IMR-90 (cell line): ENCODE results near the gene ASXL1. TPM values are rescaled to one million over a fixed set of nuclear protein-coding genes. Genes with fewer than 3 reads are reported as not detected.
"Not testable (repeated sequence)": the region's sequence is repeated elsewhere in the genome, so short reads cannot be mapped to it uniquely, and the experiment has no call there.

ENCODE experiments used
- ATAC-seq: fragments of 200-7000 bp; cut with Tn5 transposase; 2 replicates; pipeline ENCODE4 v1.9.1; 2020; ENCODE audit warnings: low read depth, mild to moderate bottlenecking, moderate library complexity
- BruUV-seq: library from RNA; stranded (reverse); fragments of 400-500 nt; replicated peaks from 2 replicates; lab custom pipeline; 2021; lab: Mats Ljungman, UMichigan
- CTCF ChIA-PET: fragments of 300-600 bp; formaldehyde crosslinking; extraction: SDS; loops from one replicate; lab custom pipeline; 2021; ENCODE audit warnings: antibody characterized with exemption; lab: Yijun Ruan, JAX
- POLR2A ChIA-PET: fragments of 300-600 bp; sonication (Branson Sonifier 250); formaldehyde crosslinking; loops from one replicate; lab custom pipeline; 2022; ENCODE audit warnings: antibody characterized with exemption; ENCODE audit not compliant: unreplicated experiment; lab: Charles Lee
- DNase-seq: peaks from one replicate; pipeline ENCODE4 v3.0.0; 2013
- H2AFZ ChIP-seq: replicated peaks from 2 replicates; pipeline ENCODE3; 2013; ENCODE audit warnings: low read length, mild to moderate bottlenecking; ENCODE audit not compliant: poor library complexity
- H2AK5ac ChIP-seq: 2 replicates; pipeline ENCODE4 v1.6.1; 2013; ENCODE audit warnings: low read depth, low read length, inconsistent platforms
- H2AK9ac ChIP-seq: replicated peaks from 2 replicates; pipeline ENCODE3; 2013; ENCODE audit warnings: mild to moderate bottlenecking, low read depth, low read length, moderate library complexity; ENCODE audit not compliant: poor library complexity
- H2BK120ac ChIP-seq: 2 replicates; pipeline ENCODE4 v1.6.1; 2013; ENCODE audit warnings: low read depth, low read length, inconsistent platforms
- H2BK15ac ChIP-seq: 3 replicates; pipeline ENCODE4 v1.6.1; 2013; ENCODE audit warnings: low read depth, low read length, inconsistent platforms
- H2BK20ac ChIP-seq: 2 replicates; pipeline ENCODE4 v1.6.1; 2013; ENCODE audit warnings: low read depth, mild to moderate bottlenecking, inconsistent platforms, low read length, moderate library complexity
- H2BK5ac ChIP-seq: 2 replicates; pipeline ENCODE4 v1.6.1; 2013; ENCODE audit warnings: mild to moderate bottlenecking, low read depth, low read length, inconsistent platforms; ENCODE audit not compliant: poor library complexity, severe bottlenecking
- H3K14ac ChIP-seq: replicated peaks from 2 replicates; pipeline ENCODE4 v1.6.1; 2013; ENCODE audit warnings: low read depth, low read length, inconsistent platforms
- H3K18ac ChIP-seq: 2 replicates; pipeline ENCODE4 v1.6.1; 2013; ENCODE audit warnings: low read depth, low read length, control low read depth
- H3K23ac ChIP-seq: 2 replicates; pipeline ENCODE4 v1.6.1; 2013; ENCODE audit warnings: low read depth, low read length, inconsistent platforms
- H3K27ac ChIP-seq: 2 replicates; pipeline ENCODE4 v1.5.1; 2013; ENCODE audit warnings: mild to moderate bottlenecking, control low read depth, low read length; ENCODE audit not compliant: insufficient read depth
- H3K27me3 ChIP-seq: 2 replicates; pipeline ENCODE4 v1.6.1; 2013; ENCODE audit warnings: low read length; ENCODE audit not compliant: control insufficient read depth, insufficient read depth
- H3K36me3 ChIP-seq: 2 replicates; pipeline ENCODE4 v1.6.1; 2013; ENCODE audit warnings: low read length, mixed read lengths; ENCODE audit not compliant: control insufficient read depth, insufficient read depth
- H3K4ac ChIP-seq: 2 replicates; pipeline ENCODE4 v1.6.1; 2013; ENCODE audit warnings: low read depth, low read length, inconsistent platforms
- H3K4me1 ChIP-seq: 2 replicates; pipeline ENCODE4 v1.6.1; 2013; ENCODE audit warnings: low read length, mixed read lengths; ENCODE audit not compliant: control insufficient read depth, insufficient read depth
- H3K4me2 ChIP-seq: 2 replicates; pipeline ENCODE4 v1.6.1; 2013; ENCODE audit warnings: low read depth, mild to moderate bottlenecking, control low read depth, low read length, moderate library complexity
- H3K4me3 ChIP-seq: 2 replicates; pipeline ENCODE4 v1.5.1; 2013; ENCODE audit warnings: low read depth, mild to moderate bottlenecking, control low read depth, low read length, moderate library complexity; ENCODE audit not compliant: insufficient read depth
- H3K56ac ChIP-seq: 2 replicates; pipeline ENCODE4 v1.6.1; 2013; ENCODE audit warnings: low read length, inconsistent platforms; ENCODE audit not compliant: insufficient read depth; ENCODE audit errors: extremely low read depth
- H3K79me1 ChIP-seq, 2 experiments: 2 replicates each; pipeline ENCODE4 v1.6.1; 2013; ENCODE audit warnings: low read length in 2 of 2, inconsistent platforms in 1 of 2, low read depth in 1 of 2
- H3K9ac ChIP-seq: 2 replicates; pipeline ENCODE4 v1.6.1; 2013; ENCODE audit warnings: low read depth, low read length, control low read depth
- H3K9me1 ChIP-seq: 2 replicates; pipeline ENCODE4 v1.6.1; 2013; ENCODE audit warnings: low read length, inconsistent platforms; ENCODE audit not compliant: insufficient read depth
- H3K9me3 ChIP-seq: 2 replicates; pipeline ENCODE4 v1.6.1; 2013; ENCODE audit warnings: low read length; ENCODE audit not compliant: control insufficient read depth, insufficient read depth
- H4K20me1 ChIP-seq: 2 replicates; pipeline ENCODE4 v1.6.1; 2013; ENCODE audit warnings: low read length, inconsistent platforms; ENCODE audit not compliant: insufficient read depth
- H4K5ac ChIP-seq: 2 replicates; pipeline ENCODE4 v1.6.1; 2013; ENCODE audit warnings: mild to moderate bottlenecking, low read depth, low read length, control low read depth
- H4K8ac ChIP-seq, 2 experiments: 2 replicates each; pipeline ENCODE4 v1.6.1; 2013; ENCODE audit warnings: low read depth in 2 of 2, low read length in 2 of 2, control low read depth in 1 of 2, inconsistent platforms in 1 of 2
- H4K91ac ChIP-seq: 2 replicates; pipeline ENCODE4 v1.6.1; 2013; ENCODE audit warnings: low read depth, low read length, inconsistent platforms; ENCODE audit not compliant: insufficient read depth
- CEBPB ChIP-seq: IDR thresholded peaks from 2 replicates; pipeline ENCODE4 v1.6.1; 2012; ENCODE audit warnings: low read depth, low read length, improper control_type of control experiment
- WGBS, 2 experiments: methylation state at CpG; one replicate each; pipeline versions ENCODE4 v1.1.5 to v1.1.7; 2013; ENCODE audit warnings: missing lambda C conversion rate in 2 of 2; ENCODE audit not compliant: insufficient read length in 1 of 2; ENCODE audit errors: extremely low coverage in 2 of 2; 5-methylcytosine and 5-hydroxymethylcytosine counted together
- dilution Hi-C: fragments of 300-500 bp; cut with HindIII; formaldehyde crosslinking; loops from one replicate; pipeline ENCODE4 v1.14.3; 2018; ENCODE audit warnings: low sequenced_read_pairs; ENCODE audit not compliant: unreplicated experiment
- in situ Hi-C: fragments of 300-500 bp; cut with MboI; formaldehyde crosslinking; loops from 3 replicates; pipeline ENCODE4 v1.14.3; 2019; ENCODE audit warnings: low sequenced_read_pairs, inconsistent platforms, mixed read lengths
- intact Hi-C: fragments of 100-400 bp; cut with micrococcal nuclease; formaldehyde crosslinking; loops from 2 replicates; pipeline ENCODE4 v1.10.0; 2022
- polyA plus RNA-seq, 3 experiments: library from polyadenylated mRNA; depleted of rRNA; stranded (reverse); fragments of >200 nt; gene quantifications; 2 replicates each; pipeline ENCODE4 v1.2.3, GENCODE V29; 2012; ENCODE audit warnings: low replicate concordance in 1 of 3
- total RNA-seq: library from RNA; depleted of rRNA; stranded (reverse); fragments of >200 nt; gene quantifications from 2 replicates; pipeline ENCODE4 v1.2.3, GENCODE V29; 2012

Gene ASXL1
- total and polyA plus RNA-seq, 2 of the 4 experiments (the other 2 are of a cell fraction) = 29.9 to 37.1 TPM

GRCh38 chr20:32380037-32380436, 21.9 kb downstream of the ASXL1 start:
- CTCF ChIA-PET = interaction anchor here (0.6 kb wide), 1 partner anchor 112 kb away, joined by 3 read pairs; no protein-coding TSS in a partner anchor
- H3K9me3 ChIP-seq, H4K5ac ChIP-seq, H2BK15ac ChIP-seq, H2AK9ac ChIP-seq, H3K27me3 ChIP-seq, H3K9ac ChIP-seq, H3K4me2 ChIP-seq, in situ Hi-C loops, H3K4me1 ChIP-seq, H3K27ac ChIP-seq, DNase-seq, H3K56ac ChIP-seq, intact Hi-C loops, H3K4ac ChIP-seq, H4K8ac ChIP-seq, H2AFZ ChIP-seq, H2BK20ac ChIP-seq, POLR2A ChIA-PET, H3K4me3 ChIP-seq, H3K23ac ChIP-seq, H2BK120ac ChIP-seq, H3K36me3 ChIP-seq, H2BK5ac ChIP-seq, ATAC-seq, H3K18ac ChIP-seq, H4K91ac ChIP-seq, BruUV-seq, H3K14ac ChIP-seq, H2AK5ac ChIP-seq, H3K9me1 ChIP-seq, dilution Hi-C loops: not testable (repeated sequence)
- Histone ChIP-seq H3K79me1 (peaks cover 24 to 69% of the 10 kb centered on the region in 2 experiments), H4K20me1 (peaks cover 35% of the 10 kb centered on the region)
- WGBS, 2 experiments = no CpG with 5 or more reads among the region's 9 CpGs
- peak; percentile 88 for TF ChIP-seq CEBPB
